GM18951 (cell line): Measurements from ENCODE around the gene FUT7.

Experiments
- POLR2A ChIP-seq: IDR thresholded peaks from 4 replicates; pipeline ENCODE4 v1.6.1; 2011; ENCODE audit warnings: mild to moderate bottlenecking; ENCODE audit not compliant: insufficient read length, insufficient read depth; ENCODE audit errors: extremely low read depth
- in situ Hi-C: fragments of 300-500 bp; cut with MboI; formaldehyde crosslinking; loops from one replicate; pipeline ENCODE4 v1.12.0; 2022; ENCODE audit warnings: low sequenced_read_pairs, mixed read lengths, inconsistent platforms; ENCODE audit not compliant: unreplicated experiment

Gene FUT7

GRCh38 chr9:137020771-137021567, 10.9 kb downstream of the FUT7 start:
- no peak for TF ChIP-seq POLR2A
- in situ Hi-C loops = no loop called here

GRCh38 chr9:137019891-137020683, 11.8 kb downstream of the FUT7 start:
- no peak for TF ChIP-seq POLR2A
- in situ Hi-C loops = no loop called here

GRCh38 chr9:137018761-137019559, 12.9 kb downstream of the FUT7 start:
- in situ Hi-C loops = no loop called here
- no peak for TF ChIP-seq POLR2A

- in situ Hi-C loops = no loop called here
- TF ChIP-seq POLR2A = no peak
Observed at GRCh38 chr9:137017791-137018497, 13.9 kb downstream of the FUT7 start.

GRCh38 chr9:137017071-137017470, 14.8 kb downstream of the FUT7 start:
- in situ Hi-C loops = no loop called here
- TF ChIP-seq POLR2A = no peak

- in situ Hi-C loops = no loop called here
- no peak for TF ChIP-seq POLR2A
Observed at GRCh38 chr9:137016436-137016835, 15.5 kb downstream of the FUT7 start.

GRCh38 chr9:137015976-137016375, 15.9 kb downstream of the FUT7 start:
- in situ Hi-C loops = no loop called here
- TF ChIP-seq POLR2A = no peak

GRCh38 chr9:137015540-137015930, 16.4 kb downstream of the FUT7 start:
- in situ Hi-C loops = no loop called here

GRCh38 chr9:137014776-137015539, 16.9 kb downstream of the FUT7 start:
- in situ Hi-C loops = no loop called here
- no peak for TF ChIP-seq POLR2A

More at GRCh38 chr9:137015540-137015930, 16.4 kb downstream of the FUT7 start:
- TF ChIP-seq POLR2A = no peak

GRCh38 chr9:137014166-137014565, 17.7 kb downstream of the FUT7 start:
- in situ Hi-C loops = no loop called here
- no peak for TF ChIP-seq POLR2A

GRCh38 chr9:137013571-137013940, 18.3 kb downstream of the FUT7 start:
- TF ChIP-seq POLR2A = no peak
- in situ Hi-C loops = no loop called here

- no peak for TF ChIP-seq POLR2A
- in situ Hi-C loops = no loop called here
Observed at GRCh38 chr9:137012694-137013570, 19.0 kb downstream of the FUT7 start.
